ENCODE measurements around the gene GJC2.

Gene GJC2

DNA sequence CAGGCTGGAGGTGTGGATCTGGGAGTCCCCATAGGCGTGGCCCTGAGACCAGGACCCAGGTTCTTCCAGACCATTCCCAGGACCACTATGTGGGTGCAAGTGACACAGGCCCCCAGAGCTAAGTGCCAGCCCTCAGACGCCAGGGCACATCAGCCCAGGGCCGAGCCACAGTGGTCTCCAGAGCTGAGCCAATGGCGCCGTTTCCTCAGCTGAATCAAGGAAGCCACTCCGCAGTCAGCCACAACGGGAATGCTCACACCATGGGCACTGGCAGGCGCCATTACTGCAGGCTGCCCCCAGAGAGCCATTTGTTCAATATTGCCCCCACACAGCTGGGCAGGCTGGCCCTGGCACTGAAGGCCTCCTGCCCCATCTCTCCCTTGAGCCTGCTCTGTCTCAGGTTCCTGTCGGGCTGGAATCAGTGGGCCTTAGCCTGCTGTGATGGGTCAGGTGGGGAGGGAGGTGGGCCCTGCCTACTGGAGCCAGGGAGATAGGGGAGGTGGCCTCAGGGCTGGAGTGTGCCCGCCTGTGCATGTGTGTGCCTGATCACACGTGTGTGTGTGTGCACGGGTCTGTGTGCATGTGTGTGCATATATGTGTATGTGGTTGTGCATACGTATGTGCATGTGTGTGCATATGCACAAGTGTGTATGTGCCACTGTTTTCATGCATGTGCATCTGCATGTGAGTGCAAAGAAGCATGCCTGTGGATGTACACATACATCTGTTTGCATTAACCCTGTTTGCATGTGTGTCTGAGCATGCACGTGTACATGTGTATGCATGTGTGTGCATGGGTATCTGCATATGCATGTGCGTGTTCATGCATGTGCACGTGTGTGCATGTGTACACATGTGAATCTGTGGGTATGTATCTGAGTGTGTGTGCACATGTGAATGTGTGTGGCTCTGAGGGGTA is 6.1 kb downstream of the GJC2 start:
- Mint-ChIP-seq H3K27ac (no peak overlapping the region), H3K4me3 (no peak overlapping the region), H3K9me3 (no peaks in the 10 kb centered on the region), H3K36me3 (peaks cover 5% of the 10 kb centered on the region), H3K4me1 (peaks cover 18% of the 10 kb centered on the region)
- DNase-seq (ENCODE audit: low spot score in 2 of 2) (no peak), ATAC-seq (no peak)

- H3K4me1 Mint-ChIP-seq, result peaks cover 15% of the 10 kb centered on the region
- H3K27ac Mint-ChIP-seq, result no peak overlapping the region
- ATAC-seq (no peak), DNase-seq (ENCODE audit: low spot score in 2 of 2) (no peak)
- peaks cover 5% of the 10 kb centered on the region for H3K36me3 Mint-ChIP-seq
- no peak overlapping the region for H3K4me3 Mint-ChIP-seq
- H3K9me3 Mint-ChIP-seq, result no peaks in the 10 kb centered on the region
Measured at GRCh38 chr1:228156515-228156881, 6.8 kb downstream of the GJC2 start.

- Mint-ChIP-seq H3K4me3 (no peak overlapping the region), H3K9me3 (no peaks in the 10 kb centered on the region), H3K4me1 (peaks cover 20% of the 10 kb centered on the region), H3K36me3 (peaks cover 5% of the 10 kb centered on the region), H3K27ac (no peak overlapping the region)
- ATAC-seq (no peak), DNase-seq (ENCODE audit: low spot score in 2 of 2) (no peak)
Measured at GRCh38 chr1:228156941-228157728, 7.4 kb downstream of the GJC2 start.

GRCh38 chr1:228157729-228158126 is 8.0 kb downstream of the GJC2 start:
- H3K9me3 Mint-ChIP-seq, result no peaks in the 10 kb centered on the region
- ATAC-seq (no peak), DNase-seq (ENCODE audit: low spot score in 2 of 2) (no peak)
- H3K4me1 Mint-ChIP-seq, result peaks cover 24% of the 10 kb centered on the region
- H3K36me3 Mint-ChIP-seq, result peaks cover 5% of the 10 kb centered on the region
- H3K4me3 Mint-ChIP-seq, result no peak overlapping the region
- H3K27ac Mint-ChIP-seq, result no peak overlapping the region

DNA sequence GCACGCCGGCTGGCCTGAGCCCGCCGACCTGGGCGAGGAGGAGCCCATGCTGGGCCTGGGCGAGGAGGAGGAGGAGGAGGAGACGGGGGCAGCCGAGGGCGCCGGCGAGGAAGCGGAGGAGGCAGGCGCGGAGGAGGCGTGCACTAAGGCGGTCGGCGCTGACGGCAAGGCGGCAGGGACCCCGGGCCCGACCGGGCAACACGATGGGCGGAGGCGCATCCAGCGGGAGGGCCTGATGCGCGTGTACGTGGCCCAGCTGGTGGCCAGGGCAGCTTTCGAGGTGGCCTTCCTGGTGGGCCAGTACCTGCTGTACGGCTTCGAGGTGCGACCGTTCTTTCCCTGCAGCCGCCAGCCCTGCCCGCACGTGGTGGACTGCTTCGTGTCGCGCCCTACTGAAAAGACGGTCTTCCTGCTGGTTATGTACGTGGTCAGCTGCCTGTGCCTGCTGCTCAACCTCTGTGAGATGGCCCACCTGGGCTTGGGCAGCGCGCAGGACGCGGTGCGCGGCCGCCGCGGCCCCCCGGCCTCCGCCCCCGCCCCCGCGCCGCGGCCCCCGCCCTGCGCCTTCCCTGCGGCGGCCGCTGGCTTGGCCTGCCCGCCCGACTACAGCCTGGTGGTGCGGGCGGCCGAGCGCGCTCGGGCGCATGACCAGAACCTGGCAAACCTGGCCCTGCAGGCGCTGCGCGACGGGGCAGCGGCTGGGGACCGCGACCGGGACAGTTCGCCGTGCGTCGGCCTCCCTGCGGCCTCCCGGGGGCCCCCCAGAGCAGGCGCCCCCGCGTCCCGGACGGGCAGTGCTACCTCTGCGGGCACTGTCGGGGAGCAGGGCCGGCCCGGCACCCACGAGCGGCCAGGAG is 8.6 kb downstream of the GJC2 start:
- Mint-ChIP-seq H3K4me1 (peaks cover 24% of the 10 kb centered on the region), H3K9me3 (no peaks in the 10 kb centered on the region), H3K27ac (no peak overlapping the region), H3K4me3 (no peak overlapping the region), H3K36me3 (peaks cover 5% of the 10 kb centered on the region)
- DNase-seq (ENCODE audit: low spot score in 2 of 2) (no peak), ATAC-seq (no peak)

- DNase-seq (ENCODE audit: low spot score in 2 of 2), result no peak
- Mint-ChIP-seq H3K4me1 (peaks cover 27% of the 10 kb centered on the region), H3K36me3 (peaks cover 7% of the 10 kb centered on the region), H3K27ac (no peak overlapping the region), H3K9me3 (no peaks in the 10 kb centered on the region), H3K4me3 (no peak overlapping the region)
- no peak for ATAC-seq
Measured at GRCh38 chr1:228159008-228159665, 9.4 kb downstream of the GJC2 start.

DNA sequence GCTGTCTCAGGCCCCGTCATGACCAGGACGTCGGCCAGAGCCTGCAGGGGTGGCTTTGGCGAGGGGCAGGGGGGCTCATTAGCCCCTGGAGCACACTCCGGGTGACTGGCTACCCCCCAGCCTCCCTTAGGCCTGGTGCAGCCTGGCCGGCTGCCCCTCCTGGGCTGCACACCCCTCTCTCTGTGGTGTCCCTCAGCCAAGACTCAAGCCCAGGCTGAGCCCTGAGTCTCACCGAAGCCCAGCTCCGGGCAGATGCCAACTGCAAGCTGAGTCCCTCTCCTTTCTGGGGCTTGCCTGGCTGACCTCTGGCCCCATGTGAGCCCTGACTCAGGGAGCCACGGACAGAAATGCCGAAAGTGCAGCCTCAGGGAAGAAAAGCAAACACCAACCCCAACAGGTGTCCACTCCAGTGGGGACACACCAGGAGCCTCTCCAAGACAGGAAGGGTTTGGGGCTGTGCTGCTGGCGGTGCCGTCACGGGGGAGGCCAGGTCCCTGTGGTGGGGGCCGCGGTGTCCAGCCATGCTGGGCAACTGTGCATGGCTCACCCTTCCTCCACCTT is 10.6 kb downstream of the GJC2 start:
- DNase-seq (ENCODE audit: low spot score in 2 of 2) (no peak), ATAC-seq (no peak)
- peaks cover 12% of the 10 kb centered on the region for H3K36me3 Mint-ChIP-seq
- no peaks in the 10 kb centered on the region for H3K9me3 Mint-ChIP-seq
- peaks cover 24% of the 10 kb centered on the region for H3K4me1 Mint-ChIP-seq
- no peak overlapping the region for H3K4me3 Mint-ChIP-seq
- no peak overlapping the region for H3K27ac Mint-ChIP-seq

- DNase-seq (ENCODE audit: low spot score in 2 of 2) (no peak), ATAC-seq (no peak)
- Mint-ChIP-seq H3K9me3 (no peaks in the 10 kb centered on the region), H3K36me3 (peaks cover 22% of the 10 kb centered on the region), H3K27ac (peak overlapping the region; percentile 63), H3K4me1 (peaks cover 23% of the 10 kb centered on the region), H3K4me3 (no peak overlapping the region)
Measured at GRCh38 chr1:228161362-228161761, 11.6 kb downstream of the GJC2 start.

GRCh38 chr1:228161866-228162265 is 12.1 kb downstream of the GJC2 start:
- H3K27ac Mint-ChIP-seq, result peak overlapping the region; percentile 63
- peaks cover 26% of the 10 kb centered on the region for H3K36me3 Mint-ChIP-seq
- DNase-seq (ENCODE audit: low spot score in 2 of 2) (no peak), ATAC-seq (no peak)
- no peaks in the 10 kb centered on the region for H3K9me3 Mint-ChIP-seq
- H3K4me3 Mint-ChIP-seq, result no peak overlapping the region
- H3K4me1 Mint-ChIP-seq, result peaks cover 28% of the 10 kb centered on the region

DNA sequence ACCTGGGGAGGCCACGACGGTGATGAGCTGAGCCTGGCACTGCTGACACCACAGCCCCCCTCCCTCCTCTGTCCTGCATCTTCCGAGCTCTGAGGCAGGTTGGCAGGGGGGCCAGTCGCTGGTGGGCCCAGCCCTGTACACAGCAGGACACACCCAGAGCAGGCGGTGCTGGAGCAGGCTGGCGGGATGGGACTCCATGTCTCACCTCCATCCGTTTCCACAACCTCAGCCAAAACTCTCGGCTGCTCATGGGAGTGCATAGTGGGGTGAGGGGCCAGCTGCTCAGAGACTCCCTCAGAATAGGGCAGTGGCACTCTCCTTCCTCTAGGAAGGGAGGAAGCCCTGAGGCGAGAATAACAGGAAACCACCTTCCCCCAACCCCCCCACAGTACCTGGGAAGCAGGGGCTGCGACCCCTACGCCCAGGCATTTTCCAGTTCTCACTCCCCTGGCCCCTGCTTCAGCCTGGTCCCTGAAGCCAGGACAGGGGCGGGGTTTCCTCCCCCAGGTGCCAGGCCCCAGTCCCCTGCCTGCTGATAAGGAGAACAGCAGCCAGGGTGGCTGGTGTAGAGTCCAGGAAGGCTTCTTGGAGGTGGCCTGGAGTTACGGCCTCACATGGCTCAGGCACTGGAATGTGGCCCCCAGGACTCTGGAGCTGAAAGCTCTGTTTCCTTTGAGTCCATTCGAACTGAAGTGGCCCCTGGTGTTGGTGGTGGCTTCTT is 12.7 kb downstream of the GJC2 start:
- Mint-ChIP-seq H3K4me1 (peaks cover 29% of the 10 kb centered on the region), H3K36me3 (peaks cover 28% of the 10 kb centered on the region), H3K9me3 (no peaks in the 10 kb centered on the region), H3K27ac (peak overlapping the region; percentile 63), H3K4me3 (no peak overlapping the region)
- DNase-seq (ENCODE audit: low spot score in 2 of 2) (no peak), ATAC-seq (no peak)

DNA sequence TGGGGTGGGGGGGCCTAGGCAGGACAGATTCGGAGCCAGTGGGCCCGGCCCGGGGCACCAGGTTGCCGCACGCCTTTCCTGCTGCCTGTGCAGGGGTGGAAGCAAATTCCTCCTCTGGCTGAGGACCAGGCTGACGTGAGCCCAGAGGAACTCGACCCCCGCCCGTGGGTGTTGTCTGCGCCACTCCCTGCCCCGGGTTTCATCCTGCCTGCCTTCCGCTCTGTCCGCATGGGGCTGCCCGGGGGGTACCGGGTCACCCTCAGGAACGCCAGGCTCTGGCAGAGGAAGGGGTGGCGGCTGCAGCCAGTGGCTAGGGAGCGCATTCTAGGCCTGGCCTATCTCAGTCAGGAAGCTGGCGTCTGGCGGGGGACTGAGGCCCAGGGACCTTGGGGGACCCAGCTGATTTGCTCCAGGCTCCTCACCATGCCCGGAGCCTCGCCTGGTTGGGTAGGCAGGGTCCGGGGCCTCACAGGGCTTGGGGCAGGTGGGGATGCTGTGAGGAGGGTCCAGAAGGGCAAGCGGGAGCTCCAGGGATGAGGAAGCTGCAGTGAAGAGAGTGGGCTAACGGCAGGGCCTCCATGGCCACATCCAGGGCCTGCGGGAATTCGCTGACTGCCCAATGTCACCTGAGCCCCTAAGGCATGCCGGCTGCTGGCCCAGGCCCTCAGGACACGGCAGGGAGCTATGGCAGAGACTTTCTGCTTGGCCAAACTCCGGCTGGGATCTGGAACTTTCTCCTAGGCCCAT is 13.4 kb downstream of the GJC2 start:
- Mint-ChIP-seq H3K9me3 (no peaks in the 10 kb centered on the region), H3K4me1 (peaks cover 35% of the 10 kb centered on the region), H3K4me3 (no peak overlapping the region), H3K36me3 (peaks cover 28% of the 10 kb centered on the region), H3K27ac (peak overlapping the region; percentile 63)
- DNase-seq (ENCODE audit: low spot score in 2 of 2), result no peak
- no peak for ATAC-seq

GRCh38 chr1:228163776-228164519 is 14.2 kb downstream of the GJC2 start:
- ATAC-seq, result no peak
- peak overlapping the region; percentile 84 for H3K27ac Mint-ChIP-seq
- H3K4me1 Mint-ChIP-seq, result peaks cover 42% of the 10 kb centered on the region

More at GRCh38 chr1:228163776-228164519, 14.2 kb downstream of the GJC2 start:
- peaks cover 28% of the 10 kb centered on the region for H3K36me3 Mint-ChIP-seq
- no peaks in the 10 kb centered on the region for H3K9me3 Mint-ChIP-seq
- H3K4me3 Mint-ChIP-seq, result peak overlapping the region; percentile 71
- DNase-seq (ENCODE audit: low spot score in 2 of 2), result no peak
